Stimulated activated naive CD4-positive, alpha-beta T cell (primary cell): Measurements from ENCODE around the gene MAML1.

Source experiments
- DNase-seq, 6 experiments: peaks; one replicate each; lab custom pipeline; 2025; lab: John Stamatoyannopoulos, UW

The MAML1 gene

GRCh38 chr5:179823937-179824744 lies 91.5 kb downstream of the MAML1 start:
- no peak for DNase-seq

GRCh38 chr5:179824745-179825112 lies 92.1 kb downstream of the MAML1 start:
- DNase-seq: no peak

GRCh38 chr5:179825655-179826182 lies 93.1 kb downstream of the MAML1 start:
- DNase-seq: no peak
